GM21529 (cell line): ENCODE data around the gene DEPP1.
"Not testable (repeated sequence)": the region's sequence is repeated elsewhere in the genome, so short reads cannot be mapped to it uniquely, and the experiment has no call there.

Experiments
- ATAC-seq: cut with Tn5 transposase; IDR thresholded peaks from one replicate; pipeline ENCODE4 v1.9.1; 2021; ENCODE audit not compliant: unreplicated experiment

The DEPP1 gene, protein sequence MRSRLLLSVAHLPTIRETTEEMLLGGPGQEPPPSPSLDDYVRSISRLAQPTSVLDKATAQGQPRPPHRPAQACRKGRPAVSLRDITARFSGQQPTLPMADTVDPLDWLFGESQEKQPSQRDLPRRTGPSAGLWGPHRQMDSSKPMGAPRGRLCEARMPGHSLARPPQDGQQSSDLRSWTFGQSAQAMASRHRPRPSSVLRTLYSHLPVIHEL

GRCh38 chr10:44978570-44979280 lies at the start of gene DEPP1:
DEPP1 (minus strand) TSS chr10:44978809; CDS start chr10:44978030, 779 bp downstream.
- no peak for ATAC-seq

DNA sequence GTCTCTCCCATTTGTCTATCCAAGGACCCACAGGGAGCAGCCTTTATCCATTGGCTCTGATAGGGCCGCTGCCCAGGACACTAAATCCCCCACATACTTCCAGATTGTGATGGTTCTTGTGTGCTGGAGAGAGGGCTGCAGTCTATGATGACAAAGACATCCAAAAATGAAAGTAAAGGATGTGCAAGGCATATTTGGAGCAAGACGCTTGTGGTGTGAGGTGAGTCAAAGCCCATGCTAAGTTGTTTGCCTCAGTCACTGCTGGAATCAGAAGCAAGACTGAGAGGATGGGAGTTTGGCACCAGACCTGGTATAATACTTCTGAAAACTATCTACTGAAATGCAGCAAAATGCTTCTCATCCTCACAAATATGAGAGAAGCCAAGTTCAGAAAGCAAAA lies 44.8 kb upstream of the DEPP1 start:
- ATAC-seq, result no peak

DNA sequence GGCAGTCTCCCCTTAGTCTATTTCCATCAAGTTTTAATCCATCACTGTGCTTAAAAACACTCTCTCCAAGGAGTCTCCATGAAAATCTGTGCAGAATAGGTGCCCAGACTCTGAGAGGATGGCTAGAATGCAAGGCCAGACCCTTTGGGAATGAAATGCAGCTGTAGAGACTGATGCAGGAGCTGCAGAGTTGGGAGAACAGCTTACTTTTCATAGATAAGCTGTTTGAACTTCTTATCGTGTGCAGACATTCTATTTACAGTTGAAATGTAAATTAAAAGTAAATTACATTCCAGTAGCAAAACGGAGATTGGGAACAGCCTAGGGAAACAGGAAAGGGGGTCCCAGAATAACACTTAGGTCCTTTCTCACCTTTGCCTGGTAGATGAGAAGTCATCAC lies 37.0 kb upstream of the DEPP1 start:
- ATAC-seq, result no peak

- not testable (repeated sequence) for ATAC-seq
These were observed 35.9 kb upstream of the DEPP1 start for GRCh38 chr10:45014557-45014956.

DNA sequence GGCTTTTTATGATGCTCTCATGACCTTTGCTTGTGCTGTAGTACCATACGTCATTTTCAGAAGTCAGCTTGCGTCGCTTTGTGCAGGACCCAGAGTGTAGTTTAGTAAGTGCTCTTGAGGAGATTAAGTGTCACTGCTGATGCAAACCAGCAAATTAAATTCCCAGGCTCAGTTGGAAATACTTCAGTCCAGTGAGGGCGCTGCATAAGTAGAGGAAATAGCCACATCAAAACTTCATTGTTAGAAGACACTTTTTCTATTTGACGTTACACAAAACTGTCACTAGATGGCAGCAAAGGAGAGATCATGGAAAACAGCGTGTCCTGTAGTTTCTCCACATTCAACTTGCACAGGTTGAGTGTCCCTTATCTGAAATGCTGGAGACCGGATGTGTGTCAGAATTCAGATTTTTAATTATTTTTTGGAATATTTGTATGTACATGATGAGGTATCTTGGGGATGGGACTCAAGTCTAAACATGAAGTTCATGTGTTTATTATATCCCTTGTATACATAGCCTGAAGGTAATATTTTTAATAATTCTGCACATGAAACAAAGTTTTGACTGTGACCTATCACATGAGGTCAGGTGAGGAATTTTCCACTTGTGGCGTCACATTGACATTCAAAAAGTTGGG lies 30.0 kb upstream of the DEPP1 start:
- peak; percentile 89 for ATAC-seq

GRCh38 chr10:45006276-45007030 lies 27.8 kb upstream of the DEPP1 start:
- no peak for ATAC-seq

DNA sequence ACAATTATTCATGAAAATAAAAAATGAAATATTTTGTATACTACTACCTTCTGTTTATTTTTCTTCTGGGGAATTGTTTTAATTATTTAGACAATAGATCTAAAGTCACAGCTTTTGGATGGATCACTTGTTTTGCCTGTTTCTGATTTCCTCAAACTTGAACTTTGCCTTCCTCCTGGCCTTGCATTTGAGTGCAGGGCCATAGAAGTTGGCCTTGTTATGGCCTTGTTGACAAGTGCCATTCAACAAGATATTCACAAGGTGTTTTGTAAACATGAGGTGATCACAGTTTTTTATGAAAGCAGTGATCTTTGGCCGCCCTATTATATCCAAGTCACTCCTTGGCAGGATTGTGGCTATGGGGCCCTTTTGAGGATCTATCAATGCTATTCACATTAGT lies 26.7 kb upstream of the DEPP1 start:
- no peak for ATAC-seq

- ATAC-seq, result no peak
These were observed 26.1 kb upstream of the DEPP1 start for GRCh38 chr10:45004661-45005060.

- ATAC-seq, result no peak
These were observed 24.9 kb upstream of the DEPP1 start for GRCh38 chr10:45003432-45004000.

- ATAC-seq, result peak; percentile 77
These were observed 23.0 kb upstream of the DEPP1 start for GRCh38 chr10:45001381-45002148.

DNA sequence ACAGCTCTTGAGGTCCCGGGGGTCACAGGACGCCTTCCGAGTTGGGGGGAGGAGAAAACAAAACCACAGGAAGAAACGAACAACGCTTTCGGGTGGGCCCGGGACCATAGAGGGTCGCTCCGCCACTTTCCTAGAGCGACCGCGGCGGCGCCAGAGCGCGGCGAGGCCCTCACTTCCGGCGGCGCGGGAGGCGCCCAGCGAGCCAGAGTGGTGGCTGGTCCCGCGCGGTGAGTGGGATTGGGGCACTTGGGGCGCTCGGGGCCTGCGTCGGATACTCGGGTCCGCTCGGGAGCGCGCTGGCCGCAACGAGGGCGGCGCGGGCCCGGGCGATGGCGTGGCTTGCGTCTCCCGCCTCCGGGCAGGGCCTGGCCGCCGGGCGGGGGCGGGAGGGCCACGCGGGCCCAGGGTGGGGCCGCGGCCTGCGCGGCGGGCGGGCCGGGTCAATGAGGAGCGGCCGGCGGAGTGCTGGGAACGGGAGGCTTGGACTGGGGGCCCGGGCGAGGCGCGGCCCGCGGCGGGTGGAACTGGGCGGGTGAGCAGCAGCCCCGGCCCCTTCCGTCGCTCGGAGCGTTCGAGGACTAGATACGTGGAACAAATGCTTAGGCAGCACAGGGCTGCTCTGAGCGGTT lies 22.3 kb upstream of the DEPP1 start, which contains the start of gene ZNF22:
Gene ZNF22, plus strand, starts transcription at position 172 of the 629 bp plus-strand sequence. CDS start 2,446 bp downstream, outside the sequence.
- ATAC-seq, result peak; percentile 72

DNA sequence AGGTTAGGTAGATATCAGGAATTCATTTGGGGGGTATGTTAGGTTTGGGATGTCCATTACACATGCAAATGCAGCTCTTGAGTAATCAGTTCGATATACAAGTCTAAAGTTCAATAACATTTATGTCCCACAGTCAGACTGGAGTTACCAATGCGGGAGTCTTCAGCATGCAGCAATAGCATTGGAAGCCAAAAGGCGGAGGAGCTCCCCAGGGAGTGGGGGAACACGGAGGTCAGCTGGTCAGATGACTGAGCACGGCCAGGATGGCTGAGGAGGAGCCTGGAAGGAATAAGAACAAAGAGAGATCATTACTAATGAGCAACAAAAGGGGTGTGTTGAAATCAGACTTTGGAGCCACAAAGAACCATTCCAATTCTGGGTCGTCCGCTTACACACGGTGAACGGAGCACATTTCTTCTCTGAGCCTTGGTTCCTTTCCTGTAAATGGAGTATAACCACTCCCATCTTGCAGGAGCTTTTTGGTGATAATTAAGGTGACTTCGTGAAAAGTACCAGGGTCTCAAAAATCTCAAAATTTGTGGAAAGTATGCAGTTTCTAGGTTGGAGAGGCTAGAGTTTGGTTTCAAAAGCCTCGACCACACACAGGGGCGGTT lies 21.6 kb upstream of the DEPP1 start:
- no peak for ATAC-seq

DNA sequence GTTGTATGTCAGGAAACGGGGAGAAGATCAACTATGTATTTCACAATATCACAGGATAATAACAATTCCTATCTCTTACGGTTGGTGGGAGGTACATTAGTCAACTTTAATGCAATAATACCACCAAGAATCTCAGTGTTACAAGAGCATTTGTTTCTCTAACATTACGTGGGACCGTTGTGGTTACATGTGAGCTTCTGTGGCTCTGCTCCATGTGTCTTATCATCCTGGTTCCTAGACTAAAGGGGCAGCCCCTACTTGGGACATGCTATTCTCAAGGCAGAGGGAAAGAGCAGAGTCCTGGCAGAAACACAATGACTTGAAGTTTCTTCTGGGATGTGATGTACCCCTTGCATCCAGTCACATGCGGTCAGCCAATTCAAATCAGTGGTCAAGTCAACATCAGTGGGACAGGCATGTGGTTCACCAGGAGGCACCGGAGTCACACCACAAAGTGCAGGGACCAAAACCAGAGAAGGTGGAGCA lies 19.6 kb upstream of the DEPP1 start:
- no peak for ATAC-seq

DNA sequence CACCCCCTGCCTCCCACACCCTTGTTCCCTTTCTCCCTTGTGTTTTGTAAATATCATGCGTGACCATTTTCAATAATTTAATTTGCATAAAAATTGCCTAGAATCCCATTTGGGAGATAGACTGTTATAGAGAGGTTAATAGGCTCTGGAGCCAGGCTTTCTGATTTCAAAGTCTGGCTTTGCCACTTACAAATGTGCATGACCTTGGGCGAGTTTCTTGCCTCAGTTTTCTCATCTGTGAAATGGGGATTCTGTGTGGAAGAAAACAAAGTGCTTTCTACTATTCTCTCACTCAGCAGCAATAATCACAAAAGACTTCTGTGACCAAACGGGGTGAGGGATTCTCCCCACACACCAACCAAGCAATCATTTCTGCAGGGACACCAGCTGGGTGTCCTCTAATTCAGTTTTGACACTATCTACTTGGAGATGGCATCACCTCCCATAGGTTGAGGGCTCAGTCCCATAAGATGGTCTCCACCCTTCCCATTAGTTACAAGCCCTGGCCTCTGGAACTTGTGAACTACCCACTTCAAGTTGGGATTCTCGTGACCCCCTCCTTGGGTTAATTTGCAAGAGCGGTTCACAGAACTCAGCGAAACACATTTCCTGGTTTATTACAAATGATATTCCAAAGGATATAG lies 18.6 kb upstream of the DEPP1 start:
- no peak for ATAC-seq

- ATAC-seq, result no peak
These were observed 17.5 kb upstream of the DEPP1 start for GRCh38 chr10:44995914-44996669.

- ATAC-seq, result no peak
These were observed 16.9 kb upstream of the DEPP1 start for GRCh38 chr10:44995581-44995913.

GRCh38 chr10:44994752-44995530 lies 16.3 kb upstream of the DEPP1 start:
- no peak for ATAC-seq
